ENCODE measurements around the gene PSMB9.

Gene PSMB9

GRCh38 chr6:32840604-32841246, 13.3 kb upstream of the PSMB9 start:
- peak in 1 of 2 donors; percentile 53 for DNase-seq

DNA sequence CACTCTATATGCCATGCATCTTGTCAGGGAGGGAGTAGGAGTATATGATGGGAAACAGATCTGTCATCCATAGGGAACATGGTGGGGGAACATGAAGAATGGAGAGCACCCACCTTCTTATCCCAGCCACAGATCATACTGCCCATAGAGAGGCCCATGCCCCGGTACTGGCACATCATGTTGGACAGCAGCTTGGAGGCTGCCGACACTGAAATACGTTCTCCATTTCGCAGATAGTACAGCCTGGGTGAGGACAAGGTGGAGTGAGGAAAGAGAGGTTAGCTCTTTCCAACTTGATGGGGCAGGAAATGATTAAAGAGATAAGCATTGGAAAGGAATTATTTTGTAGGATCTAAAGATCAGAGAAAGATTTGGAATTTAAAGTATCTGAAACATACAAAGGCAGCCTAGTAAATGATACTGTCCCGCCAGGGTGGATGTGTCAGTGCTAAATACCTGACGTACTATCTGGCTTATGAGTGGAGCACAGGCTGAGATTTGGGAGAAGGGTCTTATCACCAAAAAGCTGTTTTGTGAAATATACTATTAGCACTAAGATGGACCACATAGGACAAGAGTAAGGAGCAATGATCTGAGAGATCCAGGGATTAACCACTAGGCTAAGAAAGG, 11.9 kb upstream of the PSMB9 start:
- DNase-seq, result no peak

DNA sequence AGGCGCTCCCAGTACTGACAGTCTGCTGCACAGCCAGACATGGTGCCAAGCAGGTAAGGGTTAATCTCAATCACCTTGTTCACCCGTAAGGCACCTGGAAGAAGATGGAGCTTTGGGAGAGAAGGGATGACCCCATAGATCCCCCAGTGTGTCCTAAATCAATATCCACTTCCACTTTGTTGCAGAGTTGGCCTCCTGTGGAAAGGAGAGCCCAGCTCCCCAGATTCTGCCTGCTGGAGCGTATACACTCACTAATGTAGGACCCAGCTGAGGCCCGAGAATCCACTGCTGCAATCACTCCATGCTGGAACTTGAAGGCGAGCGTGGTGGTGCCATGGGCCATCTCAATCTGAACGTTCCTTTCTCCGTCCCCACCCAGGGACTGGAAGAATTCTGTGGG, 11.3 kb upstream of the PSMB9 start:
- DNase-seq, result no peak

DNA sequence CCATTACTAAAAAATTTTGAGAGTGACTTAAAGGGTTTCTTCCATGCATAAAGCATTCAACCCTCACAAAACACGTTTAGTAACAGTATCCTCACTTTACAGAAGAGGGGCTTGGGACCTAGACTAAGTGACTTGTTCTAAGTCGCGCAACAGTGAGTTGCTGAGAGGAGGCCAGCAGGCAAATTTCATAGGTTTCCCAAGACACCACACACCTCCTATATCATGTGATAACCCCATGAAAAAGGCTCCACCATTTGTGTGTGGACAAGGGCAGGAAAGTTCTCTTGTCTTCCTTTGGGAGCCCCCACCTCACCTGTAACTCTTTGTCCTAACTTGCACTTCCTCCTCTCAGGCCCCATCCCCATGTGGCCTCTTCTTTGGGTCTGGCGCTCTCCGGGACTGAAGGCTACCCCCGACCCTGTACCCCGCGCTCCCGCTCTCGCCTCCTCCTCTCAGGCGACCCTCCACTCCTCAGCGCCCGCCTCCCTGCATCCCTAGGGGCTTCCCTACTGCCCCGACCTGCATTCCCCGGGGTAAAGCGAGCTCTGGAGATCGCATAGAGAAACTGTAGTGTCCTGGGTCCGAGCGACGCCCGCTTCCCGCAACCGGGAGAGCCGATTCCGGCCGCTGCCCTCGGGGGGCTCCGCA, 10.5 kb upstream of the PSMB9 start:
- no peak for DNase-seq

- peak; percentile 97 to 98 for DNase-seq
These were observed 9.8 kb upstream of the PSMB9 start, which contains the start of gene PSMB8 for GRCh38 chr6:32843979-32844838. PSMB8 (minus strand) TSS chr6:32844047; CDS start chr6:32843996, 51 bp downstream.

DNA sequence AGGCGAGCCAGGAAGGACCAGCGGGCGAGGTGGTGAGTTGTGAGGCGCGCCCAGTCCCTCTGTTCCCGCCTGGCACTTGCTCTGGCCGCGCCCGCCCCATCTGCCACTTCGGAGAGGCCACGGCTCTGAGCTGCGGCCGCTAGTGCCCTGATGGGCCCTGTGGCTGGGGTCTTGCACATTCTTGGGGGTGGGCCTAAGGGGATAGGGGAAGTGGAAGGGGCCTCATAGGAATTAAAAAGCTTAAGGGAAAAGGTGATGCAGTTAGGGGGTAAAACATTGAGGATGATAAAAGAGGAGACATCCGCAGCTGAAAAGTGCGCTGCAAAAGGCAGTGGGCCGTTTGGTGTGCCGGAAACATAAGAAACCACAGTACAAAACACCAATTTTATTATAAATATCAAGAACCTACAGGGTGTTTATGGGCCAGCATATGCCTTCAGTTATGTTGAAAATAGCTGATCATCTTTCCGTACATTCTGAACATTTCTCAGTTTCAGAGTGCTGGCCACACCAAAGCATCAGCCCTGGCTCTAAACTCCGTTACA, 9.1 kb upstream of the PSMB9 start:
- no peak for DNase-seq

DNA sequence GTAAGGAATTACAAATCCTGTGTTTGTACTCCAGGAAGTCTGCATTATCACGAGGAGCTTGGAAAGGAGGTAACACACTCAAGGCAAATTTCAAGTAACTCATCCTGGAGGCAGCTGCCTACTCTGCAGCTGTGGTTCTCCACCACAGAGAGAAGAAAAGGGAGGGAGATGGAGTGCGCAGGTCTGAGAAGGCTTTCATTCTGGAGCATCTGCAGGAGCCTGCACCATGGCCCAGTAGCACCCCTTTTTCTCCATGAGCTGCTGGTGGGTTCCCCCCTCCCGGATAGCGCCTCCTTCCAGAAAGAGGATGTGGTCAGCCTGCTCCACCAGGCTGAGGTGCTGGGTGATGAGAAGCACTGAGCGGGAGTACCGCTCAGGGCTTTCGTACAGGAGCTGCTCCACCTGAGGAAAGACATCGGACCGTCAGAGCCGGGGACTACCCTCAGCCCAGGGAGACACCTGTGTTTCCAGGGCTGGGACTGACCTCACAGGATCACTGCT, 8.6 kb upstream of the PSMB9 start:
- DNase-seq, result peak; percentile 54 to 55

DNA sequence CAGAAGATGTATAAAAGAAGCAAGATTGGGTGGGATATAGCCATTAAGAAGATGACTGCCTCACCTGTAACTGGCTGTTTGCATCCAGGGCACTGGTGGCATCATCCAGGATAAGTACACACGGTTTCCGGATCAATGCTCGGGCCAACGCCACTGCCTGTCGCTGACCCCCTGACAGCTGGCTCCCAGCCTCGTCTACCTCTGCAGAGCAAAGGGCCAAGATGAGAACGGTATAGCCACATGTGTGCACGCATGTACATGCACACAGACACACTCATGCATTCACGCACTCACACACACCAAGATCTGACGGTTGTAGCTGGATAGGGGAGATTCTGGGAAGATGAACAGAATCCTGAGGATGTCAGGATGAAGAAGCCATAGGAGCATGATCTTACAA, 7.0 kb upstream of the PSMB9 start:
- DNase-seq, result no peak

- DNase-seq, result no peak
These were observed 6.2 kb upstream of the PSMB9 start for GRCh38 chr6:32847795-32848194.

DNA sequence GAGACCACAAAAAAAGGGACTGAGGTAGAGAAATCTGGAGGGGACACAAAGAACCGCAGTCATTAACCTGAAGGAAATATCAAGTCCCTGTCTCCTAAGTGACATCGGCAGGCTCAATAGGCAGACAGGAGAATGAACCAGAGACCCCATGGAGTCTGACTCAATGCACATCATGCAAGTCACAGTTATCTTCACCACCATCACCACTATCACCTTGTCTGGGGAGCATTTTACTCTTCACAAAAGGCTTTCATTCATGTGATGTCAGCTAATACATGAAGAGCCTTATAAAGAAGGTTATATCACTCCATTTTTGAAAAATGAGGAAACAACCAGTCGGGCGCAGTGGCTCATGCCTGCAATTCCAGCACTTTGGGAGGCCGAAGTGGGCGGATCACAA, 4.9 kb upstream of the PSMB9 start:
- DNase-seq, result no peak

DNA sequence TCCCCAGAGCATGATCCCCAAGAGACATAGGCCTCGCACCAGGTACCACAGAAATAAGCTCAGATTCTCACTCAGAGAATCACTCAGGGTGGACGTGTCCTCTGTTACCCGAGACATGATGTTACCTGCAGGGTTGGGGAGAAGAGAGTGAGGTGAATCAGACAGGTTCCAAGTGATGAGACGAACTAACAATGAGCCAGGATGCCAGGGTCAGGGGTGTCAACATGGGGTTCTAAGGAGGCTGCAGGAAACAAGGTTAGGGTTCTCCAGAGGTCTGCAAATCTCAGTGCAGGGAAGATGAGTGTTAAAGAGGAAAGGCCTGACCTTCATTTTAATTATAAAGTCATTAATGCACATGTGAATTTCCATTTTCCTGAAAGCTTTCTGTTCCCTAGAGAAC, 3.0 kb upstream of the PSMB9 start:
- no peak for DNase-seq

DNA sequence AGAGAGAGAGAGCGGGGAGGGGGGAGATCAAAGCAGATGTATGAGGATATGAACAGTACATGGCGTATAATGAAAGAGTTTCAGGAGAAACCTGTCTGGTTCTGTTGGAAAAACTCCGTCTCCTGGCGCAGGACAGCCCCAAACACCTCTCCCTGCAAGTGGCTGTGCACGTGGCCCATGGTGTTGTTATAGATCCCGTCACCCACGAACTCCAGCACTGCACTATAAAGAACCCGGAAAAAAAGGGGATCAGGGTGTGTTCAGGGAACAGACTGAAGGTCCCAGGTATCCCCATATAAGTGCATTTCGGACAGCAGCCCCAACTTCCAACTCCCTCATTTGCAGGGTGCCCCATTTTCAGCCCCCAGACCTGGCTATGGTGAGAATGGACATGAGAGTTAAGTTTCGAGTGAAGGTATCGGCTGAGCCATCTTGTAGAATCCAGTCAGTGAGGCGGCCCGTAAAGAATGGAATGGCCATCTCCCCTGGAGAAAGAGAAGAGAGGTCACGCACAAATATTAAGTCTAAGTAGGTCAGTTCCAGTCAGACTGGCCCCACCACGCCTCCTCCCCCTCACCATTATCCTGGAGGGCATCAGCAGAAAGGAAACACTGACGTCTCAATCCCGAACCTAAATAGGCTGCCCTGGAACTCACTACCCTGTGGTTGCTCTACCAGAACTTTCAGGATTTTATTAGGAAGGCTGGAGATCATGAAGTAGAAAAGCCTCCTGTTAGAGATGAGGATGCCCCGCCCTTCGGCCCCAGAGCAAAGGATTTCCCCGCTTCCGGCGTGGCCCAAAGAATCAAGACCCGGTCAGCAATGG, 1.8 kb upstream of the PSMB9 start:
- peak; percentile 14 to 37 for DNase-seq

- peak; percentile 53 to 62 for DNase-seq
These were observed 1.0 kb upstream of the PSMB9 start for GRCh38 chr6:32852844-32853540.

GRCh38 chr6:32854376-32855178, 585 bp downstream of the PSMB9 start:
- DNase-seq, result peak; percentile 47 to 67

- DNase-seq, result no peak
These were observed 1.6 kb downstream of the PSMB9 start for GRCh38 chr6:32855467-32856174.

GRCh38 chr6:32857156-32857891, 3.3 kb downstream of the PSMB9 start:
- DNase-seq, result no peak

- no peak for DNase-seq
These were observed 4.2 kb downstream of the PSMB9 start for GRCh38 chr6:32858194-32858593.

DNA sequence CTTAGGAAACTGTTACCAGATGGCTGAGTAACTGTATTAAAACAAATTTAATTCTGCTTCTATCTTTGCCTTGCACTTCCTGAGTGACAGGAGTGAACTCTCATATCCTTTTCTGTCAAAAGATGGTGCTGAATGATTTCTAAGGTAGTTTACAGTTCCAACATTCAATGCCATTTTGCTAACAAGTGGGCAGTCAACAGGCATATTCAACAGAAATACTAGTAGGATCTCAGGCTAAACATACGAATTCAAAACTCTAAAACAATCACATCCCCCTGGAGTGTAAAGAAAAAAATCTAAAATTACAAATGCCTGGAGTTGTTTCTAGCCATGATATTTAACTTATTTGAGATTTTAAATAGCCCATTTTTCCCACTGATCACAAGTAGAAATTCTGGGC, 6.7 kb downstream of the PSMB9 start:
- DNase-seq, result no peak

- no peak for DNase-seq
These were observed 8.7 kb downstream of the PSMB9 start for GRCh38 chr6:32862725-32863124.

All from CD4-positive, alpha-beta T cell treated with Interleukin-1 beta for 1 hour (primary cell).